Breast epithelium (tissue), 4 donors: ENCODE measurements around the gene LMO1. TPM values are rescaled to one million over a fixed set of nuclear protein-coding genes. Genes with fewer than 3 reads are reported as not detected.

Source experiments
- DNase-seq, 2 donors: peaks; one replicate each; pipeline ENCODE4 v3.0.0-alpha.2; 2019; ENCODE audit warnings: low spot score in 2 of 2
- H3K27ac ChIP-seq, 2 donors: fragments of 200-600 bp; sonication (generic) in 1 of 2; one replicate each; pipeline ENCODE4 v1.5.1; 2016 to 2019; ENCODE audit warnings: mild to moderate bottlenecking in 1 of 2
- H3K27me3 ChIP-seq, 2 donors: fragments of 200-600 bp; sonication (generic) in 1 of 2; one replicate each; pipeline versions ENCODE4 v1.5.1 to v1.6.0; 2017 to 2019; ENCODE audit warnings: control low read depth in 1 of 2, mild to moderate bottlenecking in 1 of 2
- H3K36me3 ChIP-seq: fragments of 200-600 bp; one replicate; pipeline ENCODE4 v1.5.1; 2019
- H3K4me1 ChIP-seq, 2 donors: fragments of 200-600 bp; sonication (generic); one replicate each; pipeline ENCODE4 v1.5.1; 2016 to 2019; ENCODE audit warnings: control low read depth in 1 of 2
- H3K4me3 ChIP-seq, 3 donors: fragments of 200-600 bp; sonication (generic); 1 replicate in 2 of 3; 2 replicates in 1 of 3; pipeline ENCODE4 v1.5.1; 2016 to 2019; ENCODE audit warnings: mild to moderate bottlenecking in 3 of 3, moderate library complexity in 2 of 3
- H3K9me3 ChIP-seq, 2 donors: fragments of 200-600 bp; sonication (generic) in 1 of 2; one replicate each; pipeline ENCODE4 v1.5.1; 2016 to 2019; ENCODE audit warnings: control low read depth in 1 of 2
- POLR2A ChIP-seq: fragments of 450-650 bp; IDR thresholded peaks from one replicate; pipeline ENCODE4 v1.6.1; 2016; ENCODE audit warnings: antibody characterized with exemption, mild to moderate bottlenecking, moderate library complexity
- POLR2AphosphoS5 ChIP-seq, 3 donors: sonication (generic); formaldehyde crosslinking; IDR thresholded peaks; one replicate each; pipeline ENCODE4 v1.6.1; 2017; ENCODE audit warnings: antibody characterized with exemption in 3 of 3
- intact Hi-C: fragments of 100-400 bp; cut with DNase I; formaldehyde crosslinking; loops from one replicate; pipeline ENCODE4 v1.15.1; 2023; ENCODE audit warnings: low total_unique reads
- total RNA-seq, 3 donors: library from RNA; depleted of rRNA; stranded (reverse); fragments of >200 nt; gene quantifications; one replicate each; pipeline ENCODE4 v1.1.0, GENCODE V29; 2016
- TF ChIP-seq, protein P1 (sequence below), 3 donors: fragments of 450-650 bp; IDR thresholded peaks; one replicate each; pipeline ENCODE4 v1.5.1; 2016 to 2017; ENCODE audit warnings: antibody characterized with exemption in 3 of 3, mild to moderate bottlenecking in 3 of 3, moderate library complexity in 3 of 3

LMO1 gene
- total RNA-seq, 3 donors from 2014 or later = not detected

DNA sequence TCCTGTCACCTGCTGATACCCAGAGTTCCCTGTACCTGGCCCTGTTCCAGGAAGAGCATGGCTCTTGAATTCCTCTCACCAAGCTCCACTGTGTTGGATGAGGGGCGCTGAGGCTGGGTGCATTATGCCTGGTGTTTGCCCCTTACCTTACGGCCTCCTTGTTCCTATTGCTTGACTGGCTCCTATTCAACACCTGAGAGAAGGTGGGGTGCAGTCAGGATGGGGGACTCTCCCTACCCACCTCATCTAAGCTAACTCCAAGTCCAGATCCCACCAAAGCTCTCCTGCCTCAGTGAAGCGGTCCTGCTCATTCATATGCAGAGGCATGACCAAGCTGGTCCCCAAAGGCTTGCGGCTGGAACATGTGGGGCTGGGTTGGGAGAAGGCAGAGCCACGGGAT is 59.1 kb downstream of the LMO1 start:
- Histone ChIP-seq H3K27me3 (peaks cover 0 to 8% of the 10 kb centered on the region in 2 donors), H3K4me1 (no peaks in the 10 kb centered on the region), H3K9me3 (no peaks in the 10 kb centered on the region), H3K36me3 (no peaks in the 10 kb centered on the region), H3K4me3 (no peak overlapping the region), H3K27ac (no peak overlapping the region)
- intact Hi-C loops = no loop called here
- DNase-seq = no peak
- TF ChIP-seq, protein P1, sequence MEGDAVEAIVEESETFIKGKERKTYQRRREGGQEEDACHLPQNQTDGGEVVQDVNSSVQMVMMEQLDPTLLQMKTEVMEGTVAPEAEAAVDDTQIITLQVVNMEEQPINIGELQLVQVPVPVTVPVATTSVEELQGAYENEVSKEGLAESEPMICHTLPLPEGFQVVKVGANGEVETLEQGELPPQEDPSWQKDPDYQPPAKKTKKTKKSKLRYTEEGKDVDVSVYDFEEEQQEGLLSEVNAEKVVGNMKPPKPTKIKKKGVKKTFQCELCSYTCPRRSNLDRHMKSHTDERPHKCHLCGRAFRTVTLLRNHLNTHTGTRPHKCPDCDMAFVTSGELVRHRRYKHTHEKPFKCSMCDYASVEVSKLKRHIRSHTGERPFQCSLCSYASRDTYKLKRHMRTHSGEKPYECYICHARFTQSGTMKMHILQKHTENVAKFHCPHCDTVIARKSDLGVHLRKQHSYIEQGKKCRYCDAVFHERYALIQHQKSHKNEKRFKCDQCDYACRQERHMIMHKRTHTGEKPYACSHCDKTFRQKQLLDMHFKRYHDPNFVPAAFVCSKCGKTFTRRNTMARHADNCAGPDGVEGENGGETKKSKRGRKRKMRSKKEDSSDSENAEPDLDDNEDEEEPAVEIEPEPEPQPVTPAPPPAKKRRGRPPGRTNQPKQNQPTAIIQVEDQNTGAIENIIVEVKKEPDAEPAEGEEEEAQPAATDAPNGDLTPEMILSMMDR (IDR thresholded peaks at IDR 0.05) = no peak
- TF ChIP-seq POLR2AphosphoS5 (IDR thresholded peaks at IDR 0.05) (no peak), POLR2A (no peak)

DNA sequence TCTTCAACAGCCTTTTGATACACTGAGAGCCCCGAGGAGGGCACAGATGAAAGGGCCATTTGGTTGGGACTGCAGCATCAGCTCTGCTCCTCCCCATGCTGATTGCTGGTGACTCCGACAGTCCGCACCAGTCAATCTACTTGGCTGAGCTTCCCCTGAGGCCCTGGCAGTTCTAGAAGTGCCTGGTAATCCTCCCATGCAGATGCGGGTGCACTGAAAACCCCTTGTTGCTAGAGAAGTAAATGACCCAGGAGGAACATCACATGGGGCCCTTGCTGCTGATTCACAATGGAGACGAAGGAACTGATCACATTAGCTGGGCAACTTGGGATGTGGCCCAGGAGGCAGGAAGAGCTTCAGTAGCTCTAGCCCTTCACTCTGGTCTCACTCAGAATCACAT is 59.7 kb downstream of the LMO1 start:
- TF ChIP-seq, protein P1 (IDR thresholded peaks at IDR 0.05) = no peak
- TF ChIP-seq POLR2A = no peak
- TF ChIP-seq POLR2AphosphoS5 (IDR thresholded peaks at IDR 0.05) = no peak
- peaks cover 0 to 4% of the 10 kb centered on the region in 2 donors for H3K27me3 ChIP-seq
- H3K27ac ChIP-seq = no peak overlapping the region
- no peaks in the 10 kb centered on the region for H3K36me3 ChIP-seq
- H3K4me3 ChIP-seq = no peak overlapping the region
- DNase-seq = no peak
- H3K4me1 ChIP-seq = no peaks in the 10 kb centered on the region
- intact Hi-C loops = no loop called here
- H3K9me3 ChIP-seq = no peaks in the 10 kb centered on the region

DNA sequence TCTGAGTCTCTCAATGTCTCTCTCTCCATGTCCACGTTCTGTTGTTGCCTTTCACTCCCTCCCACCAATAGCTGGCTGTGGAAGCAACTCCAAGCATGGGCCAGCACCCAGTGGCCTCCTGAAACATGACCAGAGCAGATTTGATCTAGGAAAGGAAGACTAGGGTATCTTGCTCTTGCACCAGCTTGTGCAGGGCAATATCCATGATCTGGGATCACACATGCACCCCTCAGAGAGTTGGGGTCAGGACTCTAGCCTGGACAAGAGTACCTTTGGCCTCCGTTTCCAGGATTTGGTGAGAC is 60.3 kb downstream of the LMO1 start:
- no peaks in the 10 kb centered on the region for H3K36me3 ChIP-seq
- DNase-seq = no peak
- H3K4me3 ChIP-seq = no peak overlapping the region
- H3K4me1 ChIP-seq = no peaks in the 10 kb centered on the region
- intact Hi-C loops = no loop called here
- H3K27ac ChIP-seq = no peak overlapping the region
- no peak for TF ChIP-seq POLR2A
- TF ChIP-seq POLR2AphosphoS5 (IDR thresholded peaks at IDR 0.05) = no peak
- TF ChIP-seq, protein P1 (IDR thresholded peaks at IDR 0.05) = no peak
- peaks cover 0 to 4% of the 10 kb centered on the region in 2 donors for H3K27me3 ChIP-seq
- no peaks in the 10 kb centered on the region for H3K9me3 ChIP-seq

DNA sequence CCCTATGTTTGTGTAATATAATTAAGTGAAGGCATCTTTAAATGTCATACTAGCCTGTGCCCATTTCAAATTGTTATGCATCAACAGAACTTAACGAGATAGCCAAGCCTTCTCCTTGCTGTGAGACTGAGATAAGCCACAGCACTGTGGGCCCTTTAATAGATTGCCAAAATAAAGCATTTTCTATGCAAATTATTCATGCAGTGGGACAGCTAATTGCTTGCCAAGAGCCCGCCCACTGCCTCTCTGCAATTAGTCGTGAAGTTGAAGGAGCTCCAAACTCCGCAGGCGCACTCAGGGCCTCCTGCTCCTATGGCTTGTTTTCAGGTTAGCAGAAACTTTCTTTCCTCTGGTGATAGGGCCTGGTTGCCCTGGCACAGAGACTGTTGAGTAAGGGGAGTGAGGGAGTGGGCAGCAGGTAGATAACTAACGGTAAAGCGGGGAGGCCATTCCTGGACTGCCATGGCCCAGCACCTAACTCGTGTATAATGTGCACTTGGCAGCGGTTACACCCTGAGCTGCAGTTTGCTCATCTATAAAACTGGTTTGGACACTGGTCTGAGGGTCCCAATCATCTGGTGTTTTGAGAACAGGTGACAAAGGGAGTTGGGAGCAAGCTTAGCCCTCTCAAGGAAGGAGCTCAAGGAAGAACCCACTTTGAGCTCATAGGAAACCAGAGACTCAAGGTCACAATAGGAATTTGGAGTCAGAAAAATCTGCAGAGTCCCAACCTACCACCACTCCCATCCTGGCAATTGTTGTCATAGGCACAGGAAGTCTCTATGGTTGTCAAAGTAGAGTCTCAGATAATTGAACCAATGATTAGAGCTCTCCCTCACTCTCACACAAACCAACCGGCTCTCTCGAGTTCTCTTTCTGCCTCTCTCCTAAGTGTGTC is 60.9 kb downstream of the LMO1 start:
- Histone ChIP-seq H3K27me3 (peaks cover 0 to 9% of the 10 kb centered on the region in 2 donors), H3K4me1 (no peaks in the 10 kb centered on the region), H3K36me3 (no peaks in the 10 kb centered on the region), H3K4me3 (no peak overlapping the region), H3K9me3 (no peaks in the 10 kb centered on the region), H3K27ac (no peak overlapping the region)
- intact Hi-C loops = no loop called here
- no peak for DNase-seq
- TF ChIP-seq POLR2AphosphoS5 (IDR thresholded peaks at IDR 0.05) (no peak), POLR2A (no peak)

DNA sequence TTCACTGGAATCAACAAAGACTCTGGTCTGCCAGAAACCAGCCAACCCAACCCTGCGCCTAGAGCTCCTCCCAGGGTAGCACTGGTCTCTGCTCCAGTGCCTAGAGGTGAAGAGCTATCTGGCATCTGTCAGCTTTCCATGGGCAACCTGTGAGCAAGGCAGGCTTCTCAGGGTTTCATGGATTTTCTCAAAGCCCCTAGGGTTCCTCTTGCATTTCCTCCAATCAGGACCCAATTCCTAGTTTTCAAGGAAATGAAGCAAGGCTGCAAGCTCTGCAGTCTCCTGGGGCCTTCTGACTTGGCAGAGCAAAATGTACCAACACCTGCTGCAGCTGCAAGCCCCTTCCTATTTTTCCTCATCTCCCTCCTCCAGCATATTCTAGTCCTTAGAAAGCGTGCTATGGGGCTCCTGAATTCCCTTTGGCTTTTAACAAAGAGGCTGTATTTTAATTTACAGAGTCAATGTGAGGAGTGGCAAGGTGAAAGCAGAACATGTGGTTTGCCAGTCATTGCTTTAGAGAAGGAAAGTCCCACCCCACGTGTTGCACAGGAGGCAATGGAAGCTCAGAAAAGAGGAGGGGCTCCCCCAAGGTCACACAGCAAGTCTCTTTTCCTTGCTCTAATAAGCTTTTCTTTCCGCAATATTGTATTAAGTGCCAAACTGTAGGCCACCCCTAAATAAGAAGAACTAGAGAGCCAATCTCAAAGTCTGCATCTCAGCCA is 61.9 kb downstream of the LMO1 start:
- peaks cover 0 to 9% of the 10 kb centered on the region in 2 donors for H3K27me3 ChIP-seq
- no peaks in the 10 kb centered on the region for H3K9me3 ChIP-seq
- TF ChIP-seq POLR2AphosphoS5 (IDR thresholded peaks at IDR 0.05) (no peak), POLR2A (no peak)
- TF ChIP-seq, protein P1 (IDR thresholded peaks at IDR 0.05) = no peak
- H3K36me3 ChIP-seq = no peaks in the 10 kb centered on the region
- H3K4me3 ChIP-seq = no peak overlapping the region
- intact Hi-C loops = no loop called here
- H3K27ac ChIP-seq = no peak overlapping the region
- H3K4me1 ChIP-seq = no peaks in the 10 kb centered on the region
- DNase-seq = no peak
